Smooth muscle cell (in vitro differentiated cells): ENCODE measurements around the gene ZNF609. TPM values are rescaled to one million over a fixed set of nuclear protein-coding genes. Genes with fewer than 3 reads are reported as not detected.
A peak's percentile ranks its signal among the peaks of the same experiment; 100 is the strongest.

Experiments used
- DNase-seq: peaks from one replicate; lab custom pipeline; 2025; ENCODE audit not compliant: unreplicated experiment; lab: John Stamatoyannopoulos, UW
- H2AFZ ChIP-seq: fragments of 200-600 bp; sonication (generic); 2 replicates; pipeline ENCODE4 v1.6.0; 2016; ENCODE audit warnings: antibody characterized with exemption, low read depth, mild to moderate bottlenecking
- H3F3A ChIP-seq: fragments of 200-600 bp; sonication (generic); 2 replicates; pipeline ENCODE4 v1.6.0; 2017; ENCODE audit warnings: antibody characterized with exemption, low read depth
- H3K27ac ChIP-seq: fragments of 200-600 bp; sonication (generic); 2 replicates; pipeline ENCODE4 v1.5.1; 2016; ENCODE audit warnings: low read depth, mild to moderate bottlenecking
- H3K27me3 ChIP-seq: fragments of 200-600 bp; sonication (generic); 2 replicates; pipeline ENCODE4 v1.6.1; 2016; ENCODE audit warnings: low read depth, mild to moderate bottlenecking
- H3K36me3 ChIP-seq: fragments of 200-600 bp; sonication (generic); 2 replicates; pipeline ENCODE4 v1.5.1; 2016; ENCODE audit warnings: low read depth
- H3K4me1 ChIP-seq: fragments of 200-600 bp; sonication (generic); 2 replicates; pipeline ENCODE4 v1.5.1; 2016; ENCODE audit warnings: low read depth
- H3K4me2 ChIP-seq: fragments of 200-600 bp; sonication (generic); 2 replicates; pipeline ENCODE4 v1.6.0; 2016; ENCODE audit warnings: mild to moderate bottlenecking
- H3K4me3 ChIP-seq: fragments of 200-600 bp; sonication (generic); 2 replicates; pipeline ENCODE4 v1.5.1; 2016; ENCODE audit warnings: mild to moderate bottlenecking
- H3K79me2 ChIP-seq: fragments of 200-600 bp; sonication (generic); 2 replicates; pipeline ENCODE4 v1.6.0; 2016; ENCODE audit warnings: low read depth, mild to moderate bottlenecking
- H3K9ac ChIP-seq: fragments of 200-600 bp; sonication (generic); 2 replicates; pipeline ENCODE4 v1.6.0; 2016; ENCODE audit warnings: low read depth
- H3K9me3 ChIP-seq: fragments of 200-600 bp; sonication (generic); replicated peaks from 2 replicates; pipeline ENCODE4 v1.5.1; 2016; ENCODE audit warnings: low read depth
- H4K20me1 ChIP-seq: fragments of 200-600 bp; sonication (generic); 2 replicates; pipeline ENCODE4 v1.6.0; 2016; ENCODE audit warnings: low read depth
- CTCF ChIP-seq: fragments of 200-600 bp; sonication (generic); IDR thresholded peaks from 2 replicates; pipeline ENCODE4 v1.5.1; 2017; ENCODE audit warnings: borderline replicate concordance, mild to moderate bottlenecking, antibody characterized with exemption; ENCODE audit not compliant: insufficient read depth, poor library complexity, severe bottlenecking
- WGBS: methylation state at CpG from one replicate; pipeline ENCODE4 v1.1.7; 2016; ENCODE audit warnings: low lambda C conversion rate; 5-methylcytosine and 5-hydroxymethylcytosine counted together
- polyA plus RNA-seq: library from polyadenylated mRNA; unstranded; fragments of >200 nt; fragmentation: Nextera tagmentation; extraction: Ambion mirVana; gene quantifications from 2 replicates; pipeline ENCODE4 v1.2.1, GENCODE V29; 2016
- total RNA-seq: library from RNA; depleted of rRNA; stranded (reverse); fragments of >200 nt; gene quantifications from 2 replicates; pipeline ENCODE4 v1.2.3, GENCODE V29; 2014

ZNF609 gene
- total and polyA plus RNA-seq, 2 experiments from 2014 or later: 9.9 to 15.6 TPM

GRCh38 chr15:64703632-64703959 is 243.2 kb downstream of the ZNF609 start:
- peak overlapping the region; percentile 96 for H3K4me2 ChIP-seq
- 62% methylated on average over 7 of the region's 7 CpGs for WGBS
- H3F3A ChIP-seq: peaks cover 19% of the 10 kb centered on the region
- H2AFZ ChIP-seq: peak overlapping the region; percentile 77
- H3K79me2 ChIP-seq: peaks cover 44% of the 10 kb centered on the region
- DNase-seq: no peak
- peak overlapping the region; percentile 81 for H3K4me3 ChIP-seq
- H3K9me3 ChIP-seq: no peaks in the 10 kb centered on the region
- H3K4me1 ChIP-seq: peaks cover 32% of the 10 kb centered on the region
- H3K27ac ChIP-seq: peak overlapping the region; percentile 80
- TF ChIP-seq CTCF: no peak
- H3K36me3 ChIP-seq: no peaks in the 10 kb centered on the region
- peaks cover 37% of the 10 kb centered on the region for H4K20me1 ChIP-seq
- H3K27me3 ChIP-seq: no peaks in the 10 kb centered on the region
- peak overlapping the region; percentile 63 for H3K9ac ChIP-seq

GRCh38 chr15:64705006-64705405 is 244.6 kb downstream of the ZNF609 start:
- H3K4me2 ChIP-seq: no peak overlapping the region
- H3K9ac ChIP-seq: no peak overlapping the region
- no peak for DNase-seq
- no peak overlapping the region for H3K4me3 ChIP-seq
- peaks cover 30% of the 10 kb centered on the region for H3K79me2 ChIP-seq
- H2AFZ ChIP-seq: no peak overlapping the region
- TF ChIP-seq CTCF: no peak
- no peak overlapping the region for H3K27ac ChIP-seq
- H3K9me3 ChIP-seq: no peaks in the 10 kb centered on the region
- peaks cover 19% of the 10 kb centered on the region for H3F3A ChIP-seq
- WGBS: 89% methylated on average over 3 of the region's 3 CpGs
- H3K27me3 ChIP-seq: no peaks in the 10 kb centered on the region
- no peaks in the 10 kb centered on the region for H3K36me3 ChIP-seq
- peaks cover 23% of the 10 kb centered on the region for H4K20me1 ChIP-seq
- H3K4me1 ChIP-seq: peaks cover 18% of the 10 kb centered on the region

- 94% methylated on average over 10 of the region's 10 CpGs for WGBS
- DNase-seq: no peak
- Histone ChIP-seq H3K36me3 (no peaks in the 10 kb centered on the region), H3K27ac (no peak overlapping the region), H3K4me2 (no peak overlapping the region), H3K4me1 (peaks cover 5% of the 10 kb centered on the region), H3K9ac (no peak overlapping the region), H3F3A (peaks cover 10% of the 10 kb centered on the region), H4K20me1 (peaks cover 10% of the 10 kb centered on the region), H2AFZ (no peak overlapping the region), H3K9me3 (no peaks in the 10 kb centered on the region), H3K4me3 (no peak overlapping the region), H3K79me2 (peaks cover 17% of the 10 kb centered on the region), H3K27me3 (no peaks in the 10 kb centered on the region)
- TF ChIP-seq CTCF: no peak
These were observed 245.9 kb downstream of the ZNF609 start for GRCh38 chr15:64706011-64706911.
